Osteoblast (primary cell): Measurements from ENCODE around the gene UBASH3A. TPM values are rescaled to one million over a fixed set of nuclear protein-coding genes. Genes with fewer than 3 reads are reported as not detected.

Experiments used
- DNase-seq: peaks from one replicate; pipeline ENCODE4 v3.0.0; 2011; ENCODE audit warnings: low spot score, mixed read lengths; ENCODE audit not compliant: insufficient read length; ENCODE audit errors: missing footprints
- H2AFZ ChIP-seq: 2 replicates; pipeline ENCODE4 v1.6.0; 2011; ENCODE audit warnings: mild to moderate bottlenecking, low read length
- H3K27ac ChIP-seq: 2 replicates; pipeline ENCODE4 v1.5.1; 2011; ENCODE audit warnings: mild to moderate bottlenecking, low read depth, low read length, moderate library complexity
- H3K27me3 ChIP-seq: 2 replicates; pipeline ENCODE4 v1.6.0; 2012; ENCODE audit warnings: mild to moderate bottlenecking, control low read depth, inconsistent platforms, low read length, moderate library complexity; ENCODE audit not compliant: insufficient read depth
- H3K36me3 ChIP-seq: 2 replicates; pipeline ENCODE4 v1.5.1; 2011; ENCODE audit warnings: mild to moderate bottlenecking, low read length, control low read depth, moderate library complexity; ENCODE audit not compliant: insufficient read depth
- H3K4me1 ChIP-seq: 2 replicates; pipeline ENCODE4 v1.5.1; 2011; ENCODE audit warnings: mild to moderate bottlenecking, low read length, control low read depth, moderate library complexity; ENCODE audit not compliant: insufficient read depth
- H3K4me2 ChIP-seq: 2 replicates; pipeline ENCODE4 v1.6.0; 2011; ENCODE audit warnings: mild to moderate bottlenecking, low read length; ENCODE audit not compliant: insufficient read depth
- H3K4me3 ChIP-seq: fragments of 200-600 bp; sonication (generic); 3 replicates; pipeline ENCODE4 v1.5.1; 2012; ENCODE audit warnings: mild to moderate bottlenecking, low read length, inconsistent platforms; ENCODE audit not compliant: insufficient read depth
- H3K79me2 ChIP-seq: 2 replicates; pipeline ENCODE4 v1.6.0; 2012; ENCODE audit warnings: mild to moderate bottlenecking, low read length, control low read depth, inconsistent platforms; ENCODE audit not compliant: insufficient read depth
- H3K9me3 ChIP-seq: 2 replicates; pipeline ENCODE4 v1.5.1; 2011; ENCODE audit warnings: low read depth, low read length, control low read depth
- H4K20me1 ChIP-seq: 2 replicates; pipeline ENCODE4 v1.6.0; 2012; ENCODE audit warnings: mild to moderate bottlenecking, low read length, control low read depth; ENCODE audit not compliant: insufficient read depth
- CTCF ChIP-seq: IDR thresholded peaks from 2 replicates; pipeline ENCODE4 v1.5.1; 2011; ENCODE audit warnings: mild to moderate bottlenecking, low read depth, low read length, moderate library complexity; ENCODE audit errors: extremely low read depth
- total RNA-seq: library from RNA; depleted of rRNA; stranded (reverse); fragments of >200 nt; gene quantifications from 2 replicates; pipeline ENCODE4 v1.2.3, GENCODE V29; 2012

UBASH3A gene
- total RNA-seq, 1 donor, result not detected

GRCh38 chr21:42461881-42462877 is 58.5 kb downstream of the UBASH3A start:
- no peaks in the 10 kb centered on the region for H3K27me3 ChIP-seq
- no peak overlapping the region for H3K27ac ChIP-seq
- no peak for TF ChIP-seq CTCF
- no peaks in the 10 kb centered on the region for H3K36me3 ChIP-seq
- H3K79me2 ChIP-seq, result no peaks in the 10 kb centered on the region
- no peak for DNase-seq
- no peak overlapping the region for H2AFZ ChIP-seq
- H3K4me3 ChIP-seq, result no peak overlapping the region
- H3K4me1 ChIP-seq, result no peaks in the 10 kb centered on the region
- no peaks in the 10 kb centered on the region for H4K20me1 ChIP-seq
- no peaks in the 10 kb centered on the region for H3K9me3 ChIP-seq
- H3K4me2 ChIP-seq, result no peak overlapping the region

- TF ChIP-seq CTCF, result no peak
- H3K4me2 ChIP-seq, result no peak overlapping the region
- H3K9me3 ChIP-seq, result no peaks in the 10 kb centered on the region
- DNase-seq, result no peak
- H3K27ac ChIP-seq, result no peak overlapping the region
- peaks cover 5% of the 10 kb centered on the region for H3K27me3 ChIP-seq
- H3K36me3 ChIP-seq, result no peaks in the 10 kb centered on the region
- H3K4me3 ChIP-seq, result no peak overlapping the region
- H2AFZ ChIP-seq, result no peak overlapping the region
- H3K79me2 ChIP-seq, result no peaks in the 10 kb centered on the region
- no peaks in the 10 kb centered on the region for H4K20me1 ChIP-seq
- H3K4me1 ChIP-seq, result no peaks in the 10 kb centered on the region
Observed at GRCh38 chr21:42463861-42464515, 60.3 kb downstream of the UBASH3A start.

GRCh38 chr21:42465008-42465802 is 61.5 kb downstream of the UBASH3A start:
- no peak for DNase-seq
- Histone ChIP-seq H3K36me3 (no peaks in the 10 kb centered on the region), H3K4me1 (no peaks in the 10 kb centered on the region), H4K20me1 (no peaks in the 10 kb centered on the region), H3K4me2 (no peak overlapping the region), H3K4me3 (no peak overlapping the region), H3K79me2 (no peaks in the 10 kb centered on the region), H3K9me3 (no peaks in the 10 kb centered on the region), H2AFZ (no peak overlapping the region), H3K27me3 (peaks cover 7% of the 10 kb centered on the region), H3K27ac (no peak overlapping the region)
- no peak for TF ChIP-seq CTCF
